NCI-H446 treated with DMSO at 0.1 percent for 48 hours (cell line): ENCODE results near the gene MRC2.
"Not testable (repeated sequence)": the region's sequence is repeated elsewhere in the genome, so short reads cannot be mapped to it uniquely, and the experiment has no call there.

Source experiments
- DNase-seq: peaks from one replicate; lab custom pipeline; 2025; lab: John Stamatoyannopoulos, UW

MRC2 gene

GRCh38 chr17:62627219-62627903, at the start of gene MRC2:
MRC2 (plus strand) TSS chr17:62627670; CDS start chr17:62627803, 133 bp downstream.
- DNase-seq = no peak

GRCh38 chr17:62578757-62579487, 48.5 kb upstream of the MRC2 start:
- no peak for DNase-seq

- DNase-seq = no peak
Measured at GRCh38 chr17:62580947-62581346, 46.5 kb upstream of the MRC2 start.

- DNase-seq = no peak
Measured at GRCh38 chr17:62581764-62582163, 45.7 kb upstream of the MRC2 start.

GRCh38 chr17:62587554-62587953, 39.9 kb upstream of the MRC2 start:
- DNase-seq = no peak

- DNase-seq = no peak
Measured at GRCh38 chr17:62588109-62588508, 39.4 kb upstream of the MRC2 start.

- no peak for DNase-seq
Measured at GRCh38 chr17:62591333-62591732, 36.1 kb upstream of the MRC2 start.

- not testable (repeated sequence) for DNase-seq
Measured at GRCh38 chr17:62591822-62592221, 35.6 kb upstream of the MRC2 start.

- DNase-seq = no peak
Measured at GRCh38 chr17:62592341-62593099, 35.0 kb upstream of the MRC2 start.

GRCh38 chr17:62595484-62595883, 32.0 kb upstream of the MRC2 start:
- no peak for DNase-seq

- DNase-seq = no peak
Measured at GRCh38 chr17:62596662-62597061, 30.8 kb upstream of the MRC2 start.

GRCh38 chr17:62597150-62597549, 30.3 kb upstream of the MRC2 start:
- no peak for DNase-seq

GRCh38 chr17:62597920-62598319, 29.6 kb upstream of the MRC2 start:
- no peak for DNase-seq

GRCh38 chr17:62599964-62600657, 27.4 kb upstream of the MRC2 start:
- DNase-seq = no peak

- no peak for DNase-seq
Measured at GRCh38 chr17:62600805-62601204, 26.7 kb upstream of the MRC2 start.

- DNase-seq = no peak
Measured at GRCh38 chr17:62601471-62601870, 26.0 kb upstream of the MRC2 start.

GRCh38 chr17:62603783-62604182, 23.7 kb upstream of the MRC2 start:
- not testable (repeated sequence) for DNase-seq

GRCh38 chr17:62605588-62605987, 21.9 kb upstream of the MRC2 start:
- no peak for DNase-seq

- no peak for DNase-seq
Measured at GRCh38 chr17:62611292-62611691, 16.2 kb upstream of the MRC2 start.

- no peak for DNase-seq
Measured at GRCh38 chr17:62611728-62612127, 15.7 kb upstream of the MRC2 start.

GRCh38 chr17:62612289-62612688, 15.2 kb upstream of the MRC2 start:
- DNase-seq = not testable (repeated sequence)

- DNase-seq = not testable (repeated sequence)
Measured at GRCh38 chr17:62613095-62613494, 14.4 kb upstream of the MRC2 start.
